Endothelial cell of umbilical vein (primary cell): ENCODE data around the gene WNT10A. TPM values are rescaled to one million over a fixed set of nuclear protein-coding genes. Genes with fewer than 3 reads are reported as not detected.

Experiments used
- BruUV-seq: library from RNA; stranded (reverse); fragments of 400-500 nt; replicated peaks from 2 replicates; lab custom pipeline; 2021; lab: Mats Ljungman, UMichigan
- CTCF ChIA-PET: fragments of 300-600, 350-600 bp; sonication (Branson Sonifier 250); formaldehyde crosslinking; loops from one replicate; lab custom pipeline; 2021; ENCODE audit warnings: antibody characterized with exemption, inconsistent platforms; lab: Charles Lee
- POLR2A ChIA-PET: fragments of 300-600, 350-600 bp; sonication (Branson Sonifier 250); formaldehyde crosslinking; loops from one replicate; lab custom pipeline; 2021; ENCODE audit warnings: antibody characterized with exemption, inconsistent platforms; lab: Charles Lee
- DNase-seq: peaks from one replicate; pipeline ENCODE4 v3.0.0-alpha.2; 2011; ENCODE audit warnings: low read depth, low spot score
- FAIRE-seq: peaks from 2 replicates; lab custom pipeline; 2011; peaks lifted over from hg19 to GRCh38; lab: Jason Lieb, UNC
- H2AFZ ChIP-seq: 2 replicates; pipeline ENCODE4 v1.6.0; 2012; ENCODE audit warnings: low read depth, low read length, control low read depth, inconsistent platforms
- H3K27ac ChIP-seq: 2 replicates; pipeline ENCODE4 v1.5.1; 2011; ENCODE audit warnings: low read depth, mild to moderate bottlenecking, control low read depth, low read length, moderate library complexity; ENCODE audit not compliant: insufficient read depth
- H3K27me3 ChIP-seq, 2 experiments: 2 replicates each; pipeline versions ENCODE4 v1.6.0 to v1.6.1; 2011; ENCODE audit warnings: low read length in 2 of 2, mixed read lengths in 1 of 2; ENCODE audit not compliant: control insufficient read depth in 2 of 2, insufficient read depth in 2 of 2
- H3K36me3 ChIP-seq, 2 experiments: 2 replicates in 1 of 2; 3 replicates in 1 of 2; pipeline ENCODE4 v1.5.1; 2011; ENCODE audit warnings: low read length in 2 of 2, mild to moderate bottlenecking in 1 of 2, moderate library complexity in 1 of 2; ENCODE audit not compliant: control insufficient read depth in 2 of 2, insufficient read depth in 2 of 2; ENCODE audit errors: extremely low read depth in 1 of 2
- H3K4me1 ChIP-seq: 3 replicates; pipeline ENCODE4 v1.5.1; 2011; ENCODE audit warnings: mild to moderate bottlenecking, low read length; ENCODE audit not compliant: control insufficient read depth, insufficient read depth; ENCODE audit errors: extremely low read depth
- H3K4me2 ChIP-seq: 2 replicates; pipeline ENCODE4 v1.6.1; 2011; ENCODE audit warnings: low read length, control low read depth, mixed read lengths; ENCODE audit not compliant: insufficient read depth
- H3K4me3 ChIP-seq, 3 experiments: fragments of 200-600 bp in 1 of 3; sonication (generic), shearing (Covaris generic) in 1 of 3; replicated peaks in 1 of 3; 2 replicates each; pipeline ENCODE4 v1.5.1; 2011 to 2016; ENCODE audit warnings: control low read depth in 3 of 3, low read length in 3 of 3, mild to moderate bottlenecking in 2 of 3, inconsistent platforms in 1 of 3, low read depth in 1 of 3, moderate library complexity in 1 of 3; ENCODE audit not compliant: insufficient read depth in 1 of 3
- H3K79me2 ChIP-seq: 2 replicates; pipeline ENCODE4 v1.6.0; 2012; ENCODE audit warnings: low read length, inconsistent platforms; ENCODE audit not compliant: control insufficient read depth, insufficient read depth
- H3K9ac ChIP-seq: replicated peaks from 2 replicates; pipeline ENCODE3; 2011; ENCODE audit warnings: low read length, control low read depth; ENCODE audit not compliant: insufficient read depth; ENCODE audit errors: extremely low read depth
- H3K9me1 ChIP-seq: replicated peaks from 3 replicates; pipeline ENCODE4 v1.6.0; 2011; ENCODE audit warnings: mild to moderate bottlenecking, low read length; ENCODE audit not compliant: control insufficient read depth, insufficient read depth; ENCODE audit errors: extremely low read depth
- H3K9me3 ChIP-seq: replicated peaks from 2 replicates; pipeline ENCODE4 v1.5.1; 2012; ENCODE audit warnings: low read length, inconsistent platforms; ENCODE audit not compliant: control insufficient read depth, insufficient read depth
- H4K20me1 ChIP-seq: replicated peaks from 2 replicates; pipeline ENCODE3; 2011; ENCODE audit warnings: mild to moderate bottlenecking, low read length; ENCODE audit not compliant: control insufficient read depth, insufficient read depth; ENCODE audit errors: extremely low read depth
- EZH2 ChIP-seq: IDR thresholded peaks from 2 replicates; pipeline ENCODE4 v1.6.1; 2012; ENCODE audit warnings: borderline replicate concordance, low read depth, mild to moderate bottlenecking, moderate library complexity, low read length, inconsistent platforms; ENCODE audit not compliant: severe bottlenecking
- FOS ChIP-seq: IDR thresholded peaks from 2 replicates; pipeline ENCODE4 v1.6.1; 2011; ENCODE audit warnings: mild to moderate bottlenecking, low read length, moderate library complexity, borderline replicate concordance; ENCODE audit not compliant: insufficient read depth
- GATA2 ChIP-seq: IDR thresholded peaks from 2 replicates; pipeline ENCODE4 v1.7.0; 2011; ENCODE audit warnings: low read depth, mild to moderate bottlenecking, moderate library complexity, mixed read lengths, low read length; ENCODE audit not compliant: insufficient read length, insufficient read depth
- JUN ChIP-seq: IDR thresholded peaks from 2 replicates; pipeline ENCODE4 v1.6.1; 2011; ENCODE audit warnings: borderline replicate concordance, low read depth; ENCODE audit not compliant: insufficient read length, insufficient read depth
- MYC ChIP-seq: IDR thresholded peaks from one replicate; pipeline ENCODE4 v1.6.1; 2011; ENCODE audit warnings: mild to moderate bottlenecking, low read depth, low read length
- POLR2A ChIP-seq: IDR thresholded peaks from 2 replicates; pipeline ENCODE4 v1.6.1; 2012; ENCODE audit warnings: low read depth, mild to moderate bottlenecking, control low read depth, low read length
- POLR2AphosphoS5 ChIP-seq: IDR thresholded peaks from 2 replicates; pipeline ENCODE4 v1.6.1; 2012; ENCODE audit warnings: low read depth, mild to moderate bottlenecking, control low read depth, low read length, moderate library complexity; ENCODE audit not compliant: insufficient read depth
- dilution Hi-C: fragments of 300-500 bp; cut with MboI; formaldehyde crosslinking; loops from one replicate; pipeline ENCODE4 v1.15.0; 2019; ENCODE audit warnings: low sequenced_read_pairs; ENCODE audit not compliant: extremely low pct_ligation_motif_present
- intact Hi-C: fragments of 100-400 bp; cut with micrococcal nuclease; formaldehyde crosslinking; loops from one replicate; pipeline ENCODE4 v1.10.0; 2022
- polyA plus RNA-seq, 4 experiments: library from polyadenylated mRNA; depleted of rRNA in 3 of 4; stranded (reverse) in 3 of 4; unstranded in 1 of 4; fragments of >200 nt; gene quantifications; 2 replicates each; pipeline versions ENCODE4 v1.2.1 to v1.2.3, GENCODE V29; 2011 to 2012; ENCODE audit warnings: missing spikeins in 1 of 4
- total RNA-seq: library from RNA; stranded (reverse); gene quantifications from 2 replicates; pipeline ENCODE4 v1.2.3, GENCODE V29; 2021
- TF ChIP-seq, protein P1 (sequence below), 2 donors: IDR thresholded peaks; 1 replicate in 1 of 2; 2 replicates in 1 of 2; pipeline ENCODE4 v1.5.1; 2011; ENCODE audit warnings: low read length in 2 of 2, mild to moderate bottlenecking in 2 of 2, moderate library complexity in 2 of 2, control low read depth in 1 of 2, inconsistent platforms in 1 of 2, low read depth in 1 of 2; ENCODE audit not compliant: insufficient read depth in 1 of 2; ENCODE audit errors: extremely low read depth in 1 of 2
- TF ChIP-seq, protein P2 (sequence below): IDR thresholded peaks from 2 replicates; pipeline ENCODE4 v1.6.1; 2011; ENCODE audit not compliant: insufficient read depth, insufficient read length

Gene WNT10A
- total and polyA plus RNA-seq, 2 donors (not counting 3 experiments of a cell fraction or from before 2014, with no cell fraction given) = not detected

DNA sequence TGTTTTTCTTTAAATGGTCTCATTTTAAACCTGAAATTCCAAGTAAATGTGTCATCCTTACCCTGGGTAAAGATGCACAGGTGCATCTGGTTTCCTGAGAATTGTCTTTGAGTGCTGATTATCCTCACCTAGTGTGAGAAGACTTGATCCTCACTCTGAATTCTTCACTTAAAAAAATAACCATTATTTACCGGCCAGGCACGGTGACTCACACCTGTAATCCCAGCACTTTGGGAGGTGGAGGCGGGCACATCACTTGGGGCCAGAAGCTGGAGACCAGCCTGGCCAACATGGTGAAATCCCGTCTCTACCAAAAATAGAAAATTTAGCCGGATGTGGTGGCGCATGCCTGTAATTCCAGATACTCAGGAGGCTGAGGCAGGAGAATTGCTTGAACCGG is 30.9 kb upstream of the WNT10A start:
- Histone ChIP-seq H4K20me1 (no peaks in the 10 kb centered on the region), H3K9ac (no peak overlapping the region), H3K79me2 (no peaks in the 10 kb centered on the region), H3K4me1 (no peaks in the 10 kb centered on the region), H3K9me1 (no peaks in the 10 kb centered on the region), H3K27me3 (peaks cover 18 to 20% of the 10 kb centered on the region in 2 experiments), H2AFZ (no peak overlapping the region), H3K4me2 (no peak overlapping the region), H3K4me3 (no peak overlapping the region), H3K27ac (no peak overlapping the region), H3K9me3 (no peaks in the 10 kb centered on the region), H3K36me3 (no peaks in the 10 kb centered on the region)
- BruUV-seq = no TSS peak
- dilution Hi-C loops = no loop called here
- ChIA-PET POLR2A (interaction anchor here (0.6 kb wide), 1 partner anchor 145 kb away, joined by 3 read pairs; no protein-coding TSS in a partner anchor), CTCF (interaction anchor here (0.7 to 4.6 kb wide), 10 partner anchors 27 to 199 kb away, joined by 3 to 131 read pairs (median 8); partner anchors contain the start of genes BCS1L and ZNF142)
- intact Hi-C loops = loop anchor here (5.0 kb wide), 3 partner anchors 133 to 442 kb away; no protein-coding TSS in a partner anchor
- no peak for FAIRE-seq
- DNase-seq = no peak
- TF ChIP-seq MYC (no peak), GATA2 (no peak), POLR2A (no peak), POLR2AphosphoS5 (no peak), FOS (no peak), EZH2 (no peak), JUN (no peak)
- TF ChIP-seq, protein P1, sequence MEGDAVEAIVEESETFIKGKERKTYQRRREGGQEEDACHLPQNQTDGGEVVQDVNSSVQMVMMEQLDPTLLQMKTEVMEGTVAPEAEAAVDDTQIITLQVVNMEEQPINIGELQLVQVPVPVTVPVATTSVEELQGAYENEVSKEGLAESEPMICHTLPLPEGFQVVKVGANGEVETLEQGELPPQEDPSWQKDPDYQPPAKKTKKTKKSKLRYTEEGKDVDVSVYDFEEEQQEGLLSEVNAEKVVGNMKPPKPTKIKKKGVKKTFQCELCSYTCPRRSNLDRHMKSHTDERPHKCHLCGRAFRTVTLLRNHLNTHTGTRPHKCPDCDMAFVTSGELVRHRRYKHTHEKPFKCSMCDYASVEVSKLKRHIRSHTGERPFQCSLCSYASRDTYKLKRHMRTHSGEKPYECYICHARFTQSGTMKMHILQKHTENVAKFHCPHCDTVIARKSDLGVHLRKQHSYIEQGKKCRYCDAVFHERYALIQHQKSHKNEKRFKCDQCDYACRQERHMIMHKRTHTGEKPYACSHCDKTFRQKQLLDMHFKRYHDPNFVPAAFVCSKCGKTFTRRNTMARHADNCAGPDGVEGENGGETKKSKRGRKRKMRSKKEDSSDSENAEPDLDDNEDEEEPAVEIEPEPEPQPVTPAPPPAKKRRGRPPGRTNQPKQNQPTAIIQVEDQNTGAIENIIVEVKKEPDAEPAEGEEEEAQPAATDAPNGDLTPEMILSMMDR (IDR thresholded peaks at IDR 0.05; ENCODE audit: extremely low read depth in 1 of 2, insufficient read depth in 1 of 2, low read depth in 1 of 2, low read length in 2 of 2) = no peak
- TF ChIP-seq, protein P2, sequence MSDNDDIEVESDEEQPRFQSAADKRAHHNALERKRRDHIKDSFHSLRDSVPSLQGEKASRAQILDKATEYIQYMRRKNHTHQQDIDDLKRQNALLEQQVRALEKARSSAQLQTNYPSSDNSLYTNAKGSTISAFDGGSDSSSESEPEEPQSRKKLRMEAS = no peak
